SK-N-SH (cell line): Measurements from ENCODE around the gene WDR86. TPM values are rescaled to one million over a fixed set of nuclear protein-coding genes. Genes with fewer than 3 reads are reported as not detected.

Experiments used
- CTCF ChIA-PET: fragments of 300-600, 350-600 bp; formaldehyde crosslinking; extraction: SDS; loops from one replicate; lab custom pipeline; 2021; lab: Yijun Ruan, JAX
- POLR2A ChIA-PET: fragments of 350-600 bp; sonication (Branson Sonifier 250); formaldehyde crosslinking; extraction: SDS; loops from one replicate; lab custom pipeline; 2020; ENCODE audit warnings: antibody characterized with exemption, inconsistent platforms; lab: Yijun Ruan, JAX
- DNase-seq: peaks from one replicate; pipeline ENCODE4 v3.0.0; 2012
- H2AFZ ChIP-seq: fragments of 200-600 bp; sonication (generic); 2 replicates; pipeline ENCODE4 v1.8.1; 2016; ENCODE audit warnings: antibody characterized with exemption, mild to moderate bottlenecking, low read depth
- H3F3A ChIP-seq: fragments of 200-600 bp; sonication (generic); replicated peaks from 2 replicates; pipeline ENCODE3; 2016; ENCODE audit warnings: antibody characterized with exemption, mild to moderate bottlenecking; ENCODE audit not compliant: insufficient read depth
- H3K27ac ChIP-seq, 2 experiments: fragments of 200-500 bp in 1 of 2; fragments of 200-600 bp in 1 of 2; sonication (Bioruptor generic) in 1 of 2; sonication (generic), shearing (Covaris generic) in 1 of 2; 2 replicates each; pipeline versions ENCODE4 v1.5.1 to v1.6.1; 2014 to 2016; ENCODE audit warnings: low read depth in 2 of 2, inconsistent platforms in 1 of 2, low read length in 1 of 2, mild to moderate bottlenecking in 1 of 2, mixed read lengths in 1 of 2
- H3K27me3 ChIP-seq: fragments of 200-600 bp; sonication (generic), shearing (Covaris generic); 2 replicates; pipeline ENCODE4 v1.6.1; 2016; ENCODE audit warnings: mixed run types; ENCODE audit not compliant: insufficient read depth
- H3K36me3 ChIP-seq, 2 experiments: fragments of 200-500 bp in 1 of 2; fragments of 200-600 bp in 1 of 2; sonication (Bioruptor generic) in 1 of 2; sonication (generic) in 1 of 2; replicated peaks in 1 of 2; 2 replicates each; pipeline versions ENCODE3 to v1.5.1; 2014 to 2016; ENCODE audit warnings: low read length in 1 of 2, mild to moderate bottlenecking in 1 of 2; ENCODE audit not compliant: insufficient read depth in 2 of 2, control insufficient read depth in 1 of 2
- H3K4me1 ChIP-seq, 2 experiments: fragments of 200-500 bp in 1 of 2; fragments of 200-600 bp in 1 of 2; sonication (Bioruptor generic) in 1 of 2; sonication (generic), shearing (Covaris generic) in 1 of 2; 2 replicates each; pipeline versions ENCODE4 v1.5.1 to v1.6.1; 2014 to 2016; ENCODE audit warnings: low read depth in 1 of 2, low read length in 1 of 2, mixed run types in 1 of 2; ENCODE audit not compliant: insufficient read depth in 2 of 2, control insufficient read depth in 1 of 2
- H3K4me2 ChIP-seq: fragments of 200-600 bp; sonication (generic), shearing (Covaris generic); 2 replicates; pipeline ENCODE4 v1.6.1; 2017; ENCODE audit warnings: mixed run types
- H3K4me3 ChIP-seq, 2 experiments: fragments of 200-500 bp in 1 of 2; fragments of 200-600 bp in 1 of 2; sonication (Bioruptor generic) in 1 of 2; sonication (generic), shearing (Covaris generic) in 1 of 2; 2 replicates each; pipeline versions ENCODE4 v1.5.1 to v1.8.1; 2014 to 2016; ENCODE audit warnings: low read depth in 2 of 2, inconsistent platforms in 1 of 2, low read length in 1 of 2, mild to moderate bottlenecking in 1 of 2, mixed read lengths in 1 of 2, moderate library complexity in 1 of 2
- H3K79me2 ChIP-seq: fragments of 200-600 bp; sonication (generic); 2 replicates; pipeline ENCODE4 v1.8.1; 2017; ENCODE audit warnings: mild to moderate bottlenecking; ENCODE audit not compliant: insufficient read depth
- H3K9ac ChIP-seq: fragments of 200-600 bp; sonication (generic); 2 replicates; pipeline ENCODE4 v1.6.1; 2017; ENCODE audit warnings: mixed run types
- H3K9me2 ChIP-seq: fragments of 200-600 bp; sonication (generic); 2 replicates; pipeline ENCODE4 v1.6.1; 2017; ENCODE audit warnings: mixed run types
- H3K9me3 ChIP-seq: fragments of 200-600 bp; sonication (generic); 2 replicates; pipeline ENCODE4 v1.6.1; 2017; ENCODE audit warnings: mixed run types, mild to moderate bottlenecking, moderate library complexity
- H4K20me1 ChIP-seq: fragments of 200-600 bp; sonication (generic); 2 replicates; pipeline ENCODE4 v1.6.1; 2017; ENCODE audit warnings: mild to moderate bottlenecking, mixed run types; ENCODE audit not compliant: insufficient read depth
- CHD2 ChIP-seq: fragments of 150-350 bp; IDR thresholded peaks from 2 replicates; pipeline ENCODE4 v1.6.1; 2018; ENCODE audit warnings: low read length; ENCODE audit not compliant: partially characterized antibody
- CTCF ChIP-seq: fragments of 200-600 bp; sonication (generic); IDR thresholded peaks from 2 replicates; pipeline ENCODE4 v1.6.1; 2017; ENCODE audit warnings: antibody characterized with exemption, mild to moderate bottlenecking, moderate library complexity
- EP300 ChIP-seq, 2 experiments: IDR thresholded peaks; 2 replicates each; pipeline versions ENCODE4 v1.4.0 to v1.6.1; 2012; ENCODE audit warnings: borderline replicate concordance in 1 of 2, low read depth in 1 of 2, low read length in 1 of 2
- EZH2phosphoT487 ChIP-seq: fragments of 200-600 bp; sonication (generic); IDR thresholded peaks from 2 replicates; pipeline ENCODE4 v1.6.1; 2017; ENCODE audit warnings: low read depth, mixed run types, mild to moderate bottlenecking, antibody characterized with exemption, moderate library complexity, borderline replicate concordance
- FOXJ3 ChIP-seq: sonication (generic); formaldehyde crosslinking; IDR thresholded peaks from 2 replicates; pipeline ENCODE4 v1.5.1; 2020; ENCODE audit warnings: mild to moderate bottlenecking, missing genetic modification reagents
- MXI1 ChIP-seq: IDR thresholded peaks from 2 replicates; pipeline ENCODE4 v1.6.1; 2012; ENCODE audit warnings: mild to moderate bottlenecking, low read depth, low read length, improper control_type of control experiment
- NRF1 ChIP-seq: IDR thresholded peaks from 2 replicates; pipeline ENCODE4 v1.6.1; 2012; ENCODE audit warnings: low read depth, mild to moderate bottlenecking, low read length
- PBX3 ChIP-seq: IDR thresholded peaks from 2 replicates; pipeline ENCODE4; 2012
- REST ChIP-seq: IDR thresholded peaks from 2 replicates; pipeline ENCODE4 v1.6.1; 2012; ENCODE audit warnings: mild to moderate bottlenecking, low read depth, low read length, moderate library complexity
- USF1 ChIP-seq: IDR thresholded peaks from 2 replicates; pipeline ENCODE4 v1.4.0; 2012; ENCODE audit warnings: low read depth, borderline replicate concordance
- YY1 ChIP-seq: IDR thresholded peaks from 2 replicates; pipeline ENCODE4 v1.4.0; 2012; ENCODE audit warnings: low read depth, mild to moderate bottlenecking
- WGBS: methylation state at CpG from one replicate; pipeline ENCODE4 v1.1.6; 2017; ENCODE audit warnings: low lambda C conversion rate; 5-methylcytosine and 5-hydroxymethylcytosine counted together
- polyA plus RNA-seq, 3 experiments: library from polyadenylated mRNA; depleted of rRNA; stranded (reverse); fragments of >200 nt; gene quantifications; 2 replicates each; pipeline ENCODE4 v1.2.3, GENCODE V29; 2012

Gene WDR86
- polyA plus RNA-seq, 1 of the 3 experiments (the other 2 are of a cell fraction) = 1.0 TPM

- Histone ChIP-seq H4K20me1 (no peaks in the 10 kb centered on the region), H3K4me2 (no peak overlapping the region), H3K9me3 (0 out of 2 replicates have a peak, but pooled peaks cover 5% of the 10 kb centered on the region), H2AFZ (no peak overlapping the region), H3K9ac (no peak overlapping the region), H3K4me1 (peaks cover 7 to 8% of the 10 kb centered on the region in 2 experiments; a peak in 1 of 4 replicates), H3K4me3 (no peak overlapping the region), H3K9me2 (no peaks in the 10 kb centered on the region), H3K36me3 (no peaks in the 10 kb centered on the region), H3K79me2 (no peaks in the 10 kb centered on the region), H3F3A (no peaks in the 10 kb centered on the region), H3K27me3 (no peaks in the 10 kb centered on the region), H3K27ac (no peak overlapping the region)
- no peak for DNase-seq
- 79% methylated on average over 5 of the region's 5 CpGs for WGBS
- ChIA-PET POLR2A (no interaction called here), CTCF (interaction anchor here (1.0 to 2.7 kb wide), 3 partner anchors 9 to 25 kb away, joined by 3 to 8 read pairs (median 5); no protein-coding TSS in a partner anchor)
- TF ChIP-seq EP300 (IDR thresholded peaks at IDR 0.05; ENCODE audit: borderline replicate concordance in 1 of 2, low read depth in 1 of 2, low read length in 1 of 2) (no peak), USF1 (no peak), EZH2phosphoT487 (no peak)
Observed at GRCh38 chr7:151423936-151424335, 14.1 kb upstream of the WDR86 start.

GRCh38 chr7:151423226-151423625, 13.4 kb upstream of the WDR86 start:
- CTCF ChIA-PET = interaction anchor here (1.0 to 2.7 kb wide), 4 partner anchors 8 to 82 kb away, joined by 3 to 8 read pairs (median 5); no protein-coding TSS in a partner anchor
- POLR2A ChIA-PET = no interaction called here

More at GRCh38 chr7:151423226-151423625, 13.4 kb upstream of the WDR86 start:
- H3K27me3 ChIP-seq = no peaks in the 10 kb centered on the region
- no peak for DNase-seq
- H3K9me3 ChIP-seq = 0 out of 2 replicates have a peak, but pooled peaks cover 5% of the 10 kb centered on the region
- H3K4me2 ChIP-seq = no peak overlapping the region
- no peaks in the 10 kb centered on the region for H3K9me2 ChIP-seq
- TF ChIP-seq REST (no peak), PBX3 (no peak), CHD2 (no peak), CTCF (no peak), FOXJ3 (CRISPR knock-in tag) (no peak), NRF1 (no peak), USF1 (no peak), MXI1 (no peak), YY1 (no peak)
- H2AFZ ChIP-seq = no peak overlapping the region
- H3K27ac ChIP-seq = no peak overlapping the region
- WGBS = 61% methylated on average over 7 of the region's 7 CpGs
- H3K79me2 ChIP-seq = no peaks in the 10 kb centered on the region
- H3K36me3 ChIP-seq = no peaks in the 10 kb centered on the region
- no peak overlapping the region for H3K9ac ChIP-seq
- H3K4me3 ChIP-seq = no peak overlapping the region
- H3K4me1 ChIP-seq = peaks cover under 1% of the 10 kb centered on the region in 2 experiments; a peak in 1 of 4 replicates
- no peaks in the 10 kb centered on the region for H4K20me1 ChIP-seq
- no peaks in the 10 kb centered on the region for H3F3A ChIP-seq
